NCI-H187 (cell line): ENCODE data around the gene PIP4K2C.

Source experiments
- DNase-seq, 2 experiments: peaks; one replicate each; lab custom pipeline; 2025; lab: John Stamatoyannopoulos, UW

PIP4K2C gene

DNA sequence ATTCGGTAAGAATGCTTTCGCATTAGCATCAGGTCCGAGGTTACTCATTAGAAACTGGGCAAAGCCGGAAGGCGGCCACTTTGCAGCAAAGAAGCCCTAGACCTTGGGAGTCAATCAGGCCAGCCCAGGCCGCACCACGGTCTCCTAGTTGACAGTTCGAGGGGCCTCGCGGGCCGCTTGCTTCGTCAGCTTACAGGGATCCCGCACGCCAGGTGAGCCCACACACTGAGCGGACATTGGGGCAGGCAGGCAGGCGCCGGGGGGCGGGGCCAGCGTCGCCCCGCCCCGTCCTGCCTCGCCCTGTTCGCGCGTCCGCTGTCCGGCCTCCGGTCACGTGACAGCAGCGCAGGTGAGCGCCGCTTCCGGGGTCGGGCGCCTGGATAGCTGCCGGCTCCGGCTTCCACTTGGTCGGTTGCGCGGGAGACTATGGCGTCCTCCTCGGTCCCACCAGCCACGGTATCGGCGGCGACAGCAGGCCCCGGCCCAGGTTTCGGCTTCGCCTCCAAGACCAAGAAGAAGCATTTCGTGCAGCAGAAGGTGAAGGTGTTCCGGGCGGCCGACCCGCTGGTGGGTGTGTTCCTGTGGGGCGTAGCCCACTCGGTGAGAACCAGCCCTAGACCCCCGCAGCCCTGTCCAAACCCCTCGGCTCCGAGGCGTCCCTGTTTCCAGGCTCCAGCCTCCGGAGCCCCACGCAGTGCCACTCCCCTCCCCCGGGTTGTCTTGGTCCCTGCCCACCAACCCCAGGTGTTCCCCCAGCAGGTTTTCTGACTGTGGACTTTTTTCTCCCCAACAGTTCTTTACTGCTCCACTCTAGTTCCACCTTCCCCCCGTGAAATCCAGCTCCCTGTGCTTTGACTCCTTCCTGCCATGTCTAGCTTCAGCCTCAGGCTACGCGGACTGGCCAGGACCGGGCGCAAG, at the start of gene PIP4K2C:
Gene PIP4K2C (plus strand): TSS at position 329 of the 918 bp plus-strand sequence. CDS start 98 bp downstream, at position 427.
- peak; percentile 89 for DNase-seq

DNA sequence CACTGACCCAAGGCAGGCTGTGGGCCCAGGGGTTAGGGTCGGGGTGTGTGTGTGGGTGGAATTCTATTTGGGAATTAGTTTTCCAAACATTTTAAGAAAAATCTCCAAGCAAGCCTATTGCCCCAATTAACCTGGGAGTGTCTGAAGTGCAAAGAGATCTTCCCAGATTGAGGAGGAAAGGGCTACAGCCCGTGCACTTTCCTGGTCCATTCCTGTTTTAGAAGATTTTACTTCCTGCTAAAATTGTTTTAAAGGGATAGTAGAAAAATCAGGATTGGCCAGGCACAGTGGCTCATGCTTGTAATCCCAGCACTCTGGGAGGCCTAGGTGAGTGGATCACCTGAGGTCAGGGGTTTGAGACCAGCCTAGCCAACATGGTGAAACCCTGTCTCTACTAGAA, 49.3 kb upstream of the PIP4K2C start:
- no peak for DNase-seq

DNA sequence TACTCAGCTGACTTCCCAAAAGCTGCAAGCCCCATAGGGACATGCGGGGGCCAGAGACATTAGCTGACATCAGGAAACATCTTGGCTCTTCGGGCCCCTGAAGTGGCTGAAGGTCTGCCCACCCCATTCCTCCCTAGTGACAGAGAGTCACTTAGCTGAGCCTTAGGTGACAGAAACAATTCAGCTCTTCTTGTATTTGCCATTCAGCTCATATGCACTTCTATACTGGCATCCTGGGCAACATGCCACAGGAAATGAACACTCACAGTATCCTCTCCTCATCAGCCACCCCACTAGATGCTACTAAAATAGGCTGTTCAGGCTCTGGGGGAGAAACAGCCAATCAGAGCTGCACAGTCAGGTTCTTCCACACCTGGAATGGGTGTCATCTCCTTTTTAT, 47.4 kb upstream of the PIP4K2C start:
- DNase-seq = no peak

DNA sequence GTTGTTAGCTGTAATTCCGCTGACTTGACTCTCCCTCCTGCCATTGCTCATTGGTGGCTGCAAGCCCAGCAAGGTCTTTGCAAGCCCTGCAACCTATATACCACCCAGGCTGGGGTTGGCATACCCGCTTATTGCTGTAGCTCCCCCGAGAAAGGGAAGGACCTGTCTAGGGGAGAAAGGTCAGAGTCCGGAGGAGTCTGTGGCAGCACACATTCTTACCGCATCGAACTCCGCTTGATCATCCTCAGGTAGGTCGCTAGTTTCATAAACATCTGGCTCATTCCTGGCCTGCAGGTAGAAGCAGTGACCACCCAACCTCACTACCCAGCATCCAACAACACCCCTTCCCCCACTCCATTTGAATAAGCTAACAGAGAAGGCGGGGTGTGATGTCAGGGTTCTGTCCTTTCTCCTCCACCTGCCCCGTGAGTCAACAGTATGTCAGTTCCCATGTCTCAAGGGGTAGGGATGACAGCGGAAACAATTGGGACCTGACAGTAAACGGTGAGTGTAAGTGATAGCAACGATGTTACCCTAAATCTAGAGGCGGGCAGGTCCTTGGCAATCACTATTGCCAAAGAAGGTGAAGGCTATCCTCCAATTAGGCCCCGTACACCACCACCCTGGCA, 45.1 kb upstream of the PIP4K2C start:
- DNase-seq = no peak

DNA sequence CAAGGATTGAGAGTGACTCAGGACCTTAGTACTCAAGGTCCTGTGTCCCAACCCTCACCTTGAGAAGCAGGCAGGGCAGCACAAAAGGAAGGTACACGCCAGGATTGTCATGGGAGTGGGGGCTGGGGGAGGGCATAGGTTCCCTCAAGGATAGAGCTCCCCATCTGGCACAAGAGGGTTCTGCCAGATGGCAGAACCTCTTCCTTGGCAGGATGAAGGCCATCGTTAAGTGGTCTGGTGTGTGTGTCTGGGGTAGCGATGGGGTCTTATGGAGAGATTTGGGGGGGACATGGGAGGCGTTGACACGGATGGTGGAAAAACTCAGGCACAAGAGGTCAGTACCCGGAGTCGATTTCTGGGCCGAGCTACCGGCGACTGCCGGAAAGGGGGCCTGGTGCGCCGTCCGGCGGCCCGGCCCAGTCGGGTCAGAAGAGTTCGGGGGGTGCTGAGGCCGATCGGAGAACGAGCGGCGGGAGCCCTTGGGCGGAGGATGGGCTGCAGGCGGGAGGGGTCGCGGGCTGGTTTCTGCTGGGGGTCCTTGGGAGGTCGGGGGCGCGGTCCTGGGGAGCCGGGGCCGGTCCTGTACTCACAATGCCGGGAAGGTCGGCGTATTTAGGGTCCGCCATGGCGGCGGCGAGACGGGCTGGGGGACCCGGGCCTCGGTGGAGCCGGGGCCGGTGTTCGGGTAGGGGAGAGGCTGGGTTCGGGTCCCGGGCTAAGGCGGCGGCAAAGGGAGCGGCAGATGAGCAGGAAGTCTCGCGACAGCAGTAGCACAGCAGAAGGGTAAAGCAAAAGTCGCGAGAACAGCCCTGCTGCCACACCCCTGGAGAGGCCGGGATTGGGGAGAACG, 44.3 kb upstream of the PIP4K2C start, which contains the start of gene DCTN2:
Gene DCTN2 (minus strand): TSS at position 755 of the 850 bp plus-strand sequence. CDS start 129 bp downstream, at position 626.
- DNase-seq = peak; percentile 83 to 87

DNA sequence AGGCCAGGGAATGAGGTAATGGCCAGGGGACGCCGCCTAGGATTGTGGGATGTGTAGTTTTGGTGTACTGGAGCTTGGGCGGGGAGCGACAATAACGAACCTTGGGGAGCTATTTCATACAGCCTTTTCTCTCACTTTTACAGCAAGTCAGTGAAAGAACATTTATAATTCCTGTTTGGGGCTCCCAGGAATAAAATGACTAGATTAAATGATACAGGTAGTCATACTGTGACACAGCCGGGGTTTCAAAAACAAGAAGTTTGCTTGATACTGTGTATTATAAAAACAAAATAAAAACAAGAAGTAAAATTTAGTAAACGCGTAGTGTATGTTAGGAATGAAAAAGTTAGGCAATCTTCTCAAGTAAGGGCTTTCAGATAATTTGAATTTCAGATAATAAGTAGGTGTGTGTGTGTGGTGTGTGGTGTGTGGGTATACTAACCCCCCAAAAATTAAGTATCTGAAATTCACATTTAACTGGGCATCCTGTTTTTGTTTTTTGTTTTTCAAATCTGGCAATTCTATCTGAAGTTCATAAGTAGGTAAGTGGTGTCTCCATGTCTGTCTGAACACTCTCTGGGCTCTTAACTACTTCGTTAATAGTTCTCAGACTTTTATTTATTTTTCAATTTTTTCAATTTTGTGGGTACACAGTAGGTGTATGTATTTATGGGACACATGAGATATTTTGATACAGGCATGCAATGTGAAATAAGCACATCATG, 43.5 kb upstream of the PIP4K2C start:
- DNase-seq = no peak

DNA sequence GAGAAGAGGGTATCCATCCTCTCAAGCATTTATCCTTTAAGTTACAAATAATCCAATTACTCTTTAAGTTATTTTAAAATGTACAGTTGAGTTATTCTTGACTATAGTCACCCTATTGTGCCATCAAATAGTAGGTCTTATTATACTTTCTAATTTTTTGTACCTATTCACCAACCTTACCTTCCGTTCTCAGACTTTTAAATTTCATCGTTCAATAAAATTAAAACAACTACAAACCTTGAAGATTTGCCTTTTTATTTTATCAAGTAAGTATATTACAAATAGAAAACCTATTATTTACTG, 43.0 kb upstream of the PIP4K2C start:
- DNase-seq = no peak

DNA sequence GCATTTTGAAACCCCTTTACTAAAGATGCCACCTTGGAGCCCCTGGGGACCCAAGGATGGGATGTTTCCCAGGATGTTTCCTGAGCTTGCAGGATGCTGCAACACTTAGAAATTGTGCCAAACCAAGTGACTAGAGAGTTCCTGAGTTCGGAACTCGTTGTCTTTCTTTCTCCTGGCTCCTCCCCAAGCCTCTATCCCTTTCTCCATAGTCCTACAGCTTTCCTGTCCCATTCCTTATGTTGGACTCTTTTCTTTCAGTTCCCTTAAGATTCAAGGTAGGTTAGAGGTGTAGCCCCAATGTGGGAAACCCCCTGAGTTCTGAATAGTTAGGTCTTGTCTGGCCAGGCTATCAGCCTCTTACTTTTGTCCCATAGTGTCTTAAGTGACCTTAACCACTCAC, 42.5 kb upstream of the PIP4K2C start:
- DNase-seq = no peak

DNA sequence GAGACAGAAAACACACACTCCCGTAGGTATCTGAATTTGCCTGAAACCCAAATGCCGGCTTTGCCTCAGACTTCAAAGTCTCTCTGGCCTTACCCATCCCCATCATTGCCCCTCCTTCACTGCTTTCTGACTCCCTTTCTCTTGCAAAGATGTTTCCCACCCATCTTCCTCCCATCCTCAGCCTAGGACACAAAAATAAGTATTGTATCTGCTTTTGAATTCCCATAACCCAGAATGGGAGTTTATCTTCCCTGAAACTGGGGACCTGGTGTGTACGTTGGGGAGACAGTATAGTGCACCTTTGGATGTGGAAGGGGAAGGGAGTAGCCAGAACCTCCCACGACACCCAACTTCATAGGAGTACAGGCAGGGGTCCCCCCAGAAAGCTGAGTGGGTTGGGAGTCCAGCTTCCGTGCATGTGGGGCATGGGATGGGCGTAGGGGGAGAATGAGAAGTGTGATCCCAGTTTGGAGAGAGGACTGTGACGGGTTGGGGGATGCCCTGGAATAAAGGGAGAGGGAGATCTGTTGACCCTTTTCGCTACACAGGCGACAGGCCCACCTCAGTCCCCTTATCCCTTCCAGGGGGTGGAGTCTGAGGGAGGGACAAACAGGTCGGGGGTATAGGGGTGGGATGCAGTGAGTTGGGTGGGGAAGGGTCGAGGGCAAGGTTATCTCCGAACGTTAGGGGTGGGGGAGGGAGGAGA, 41.6 kb upstream of the PIP4K2C start:
- DNase-seq = no peak

DNA sequence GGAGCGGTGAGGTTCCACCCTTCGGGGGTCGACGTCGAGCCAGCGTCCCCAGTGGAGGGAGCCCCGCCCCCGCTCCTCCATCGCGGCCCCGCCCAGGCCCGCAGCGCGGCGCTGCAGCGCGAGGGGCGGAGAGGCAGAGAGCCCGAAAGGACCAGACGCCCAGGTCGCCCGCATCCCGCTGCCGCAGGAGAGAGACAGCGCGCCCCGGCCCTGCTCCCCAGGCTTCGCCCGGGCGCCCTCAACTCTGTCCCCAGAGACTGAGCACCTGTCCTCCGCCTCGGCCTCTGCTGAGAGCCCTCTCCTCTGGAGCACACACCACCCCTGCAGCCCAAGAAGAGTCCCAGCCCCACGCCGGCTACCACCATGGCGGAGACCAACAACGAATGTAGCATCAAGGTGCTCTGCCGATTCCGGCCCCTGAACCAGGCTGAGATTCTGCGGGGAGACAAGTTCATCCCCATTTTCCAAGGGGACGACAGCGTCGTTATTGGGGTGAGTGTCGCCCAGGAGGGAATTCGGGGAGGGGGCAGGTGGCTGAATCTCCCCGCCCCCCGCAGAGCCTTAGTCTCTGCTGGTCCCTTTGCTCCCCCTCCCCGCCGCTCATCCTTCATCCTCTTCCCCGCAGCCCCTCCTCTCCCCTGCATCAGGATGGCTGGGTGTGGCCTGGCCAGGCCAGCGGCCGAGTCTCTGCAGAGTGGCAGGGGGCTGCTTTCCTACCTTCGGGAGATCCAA, 40.9 kb upstream of the PIP4K2C start, which contains the start of gene KIF5A:
Gene KIF5A (plus strand): TSS at position 136 of the 732 bp plus-strand sequence. CDS start 228 bp downstream, at position 364.
- DNase-seq = peak; percentile 34 to 45

DNA sequence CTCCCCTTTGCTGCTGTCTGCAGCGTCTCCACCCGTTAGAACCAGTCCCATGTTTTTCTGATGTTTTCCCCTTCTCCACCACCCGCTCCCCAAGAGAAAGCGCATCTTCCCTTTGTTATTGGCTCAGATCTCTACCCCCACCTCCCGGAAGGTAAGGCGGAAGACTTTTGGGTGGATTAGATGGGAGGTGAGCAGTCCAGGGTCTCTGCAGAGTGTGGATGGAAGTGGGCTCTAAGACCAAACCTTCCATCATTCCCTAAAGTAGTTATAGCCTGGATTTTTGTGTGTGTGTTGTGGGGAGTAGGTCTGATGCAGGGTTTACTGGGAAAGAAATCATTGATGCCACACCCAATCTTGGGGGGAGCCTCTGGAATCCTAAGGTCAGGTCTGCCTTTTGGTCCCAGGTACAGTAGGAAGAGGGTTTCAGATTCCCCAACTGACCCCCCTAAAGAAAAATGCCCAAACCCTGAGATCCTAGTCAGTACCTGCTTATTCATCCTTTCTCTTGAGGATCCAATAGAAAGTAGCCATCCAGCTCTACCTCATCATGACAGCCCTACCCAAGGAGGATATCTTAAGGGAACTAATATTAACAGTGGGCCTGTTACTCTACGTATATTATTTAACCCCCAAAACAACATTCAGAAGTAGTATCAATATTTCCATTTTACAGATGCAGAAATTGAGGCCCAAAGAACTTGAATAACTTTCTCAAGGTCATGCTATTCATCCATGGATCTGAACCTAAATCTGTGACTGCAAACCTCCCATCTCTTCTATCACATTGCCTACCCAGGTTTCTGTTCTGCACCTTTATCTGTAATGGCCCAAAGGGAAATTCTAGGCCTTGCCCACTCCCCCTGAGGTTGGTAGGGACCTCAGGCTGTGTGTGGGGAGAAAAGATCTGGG, 40.1 kb upstream of the PIP4K2C start:
- DNase-seq = no peak

DNA sequence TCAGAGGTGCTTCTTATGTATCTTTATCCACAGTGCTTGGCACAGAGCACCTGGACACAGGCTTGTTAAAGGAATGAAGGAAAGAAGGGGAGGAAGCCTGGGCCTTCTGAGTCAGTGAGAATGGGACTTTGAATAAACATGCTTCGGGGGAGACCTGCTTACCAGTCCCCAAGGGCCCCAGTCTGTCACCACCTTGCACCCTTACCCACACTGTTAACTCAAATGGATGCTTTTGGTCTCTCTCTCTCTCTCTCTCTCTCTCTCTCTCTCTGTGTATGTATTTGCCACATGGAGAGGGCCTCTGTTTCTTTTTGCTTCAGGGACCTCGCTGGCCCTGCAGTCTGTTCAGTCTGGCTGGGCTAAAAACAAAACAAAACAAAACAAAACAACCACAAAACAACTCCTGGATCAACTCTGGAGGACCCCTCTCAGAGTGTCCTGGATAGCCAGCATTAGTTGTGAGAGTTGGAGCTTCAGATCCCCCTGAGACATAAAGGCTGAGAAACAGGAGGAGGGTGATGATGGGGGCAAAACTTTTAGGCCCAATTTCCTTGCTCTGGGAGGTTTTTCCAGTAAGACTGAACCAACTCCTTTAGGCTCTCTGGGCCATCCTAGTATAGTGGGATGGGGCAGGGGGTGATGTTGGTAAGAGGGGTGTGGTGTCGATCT, 39.2 kb upstream of the PIP4K2C start:
- no peak for DNase-seq

DNA sequence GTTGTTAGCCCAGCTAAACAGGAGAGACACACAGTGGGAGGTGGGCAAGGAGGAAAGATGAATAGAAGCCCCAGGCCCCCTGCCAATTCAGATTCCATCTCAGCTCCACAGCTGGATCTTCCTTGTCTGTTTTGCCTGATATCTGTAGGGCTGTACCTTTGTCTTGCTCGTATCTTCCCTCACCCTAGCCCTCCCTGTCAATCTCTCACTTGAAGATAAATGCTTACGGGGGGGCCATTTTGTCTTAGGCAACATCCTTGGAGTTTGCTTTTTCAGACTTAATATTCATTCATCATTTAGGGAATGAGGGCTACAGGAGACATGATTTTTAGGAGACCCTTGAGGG, 38.7 kb upstream of the PIP4K2C start:
- DNase-seq = no peak

DNA sequence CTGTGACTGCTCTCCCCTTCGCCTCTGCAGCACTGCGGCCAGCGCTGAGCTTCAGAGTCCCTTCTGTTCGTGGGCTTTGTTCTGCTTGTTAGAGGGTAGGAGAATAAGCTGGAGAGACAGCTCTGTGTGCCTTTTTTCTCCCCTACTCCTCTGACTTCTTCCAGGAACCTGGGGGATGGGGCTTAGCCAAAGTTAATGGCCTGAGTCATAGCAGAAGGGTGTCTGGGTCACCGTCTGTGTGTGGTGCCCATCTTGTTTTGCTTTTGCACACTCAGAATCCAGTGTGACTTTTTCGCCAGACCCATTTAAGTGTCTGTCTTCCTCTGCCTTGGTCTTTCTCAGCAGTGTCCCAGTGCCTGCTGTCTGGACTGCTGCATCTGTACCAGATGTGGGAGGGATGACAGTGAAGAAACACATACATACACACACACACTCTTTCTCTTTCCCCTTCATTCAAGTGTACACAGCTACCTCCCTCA, 38.1 kb upstream of the PIP4K2C start:
- no peak for DNase-seq

DNA sequence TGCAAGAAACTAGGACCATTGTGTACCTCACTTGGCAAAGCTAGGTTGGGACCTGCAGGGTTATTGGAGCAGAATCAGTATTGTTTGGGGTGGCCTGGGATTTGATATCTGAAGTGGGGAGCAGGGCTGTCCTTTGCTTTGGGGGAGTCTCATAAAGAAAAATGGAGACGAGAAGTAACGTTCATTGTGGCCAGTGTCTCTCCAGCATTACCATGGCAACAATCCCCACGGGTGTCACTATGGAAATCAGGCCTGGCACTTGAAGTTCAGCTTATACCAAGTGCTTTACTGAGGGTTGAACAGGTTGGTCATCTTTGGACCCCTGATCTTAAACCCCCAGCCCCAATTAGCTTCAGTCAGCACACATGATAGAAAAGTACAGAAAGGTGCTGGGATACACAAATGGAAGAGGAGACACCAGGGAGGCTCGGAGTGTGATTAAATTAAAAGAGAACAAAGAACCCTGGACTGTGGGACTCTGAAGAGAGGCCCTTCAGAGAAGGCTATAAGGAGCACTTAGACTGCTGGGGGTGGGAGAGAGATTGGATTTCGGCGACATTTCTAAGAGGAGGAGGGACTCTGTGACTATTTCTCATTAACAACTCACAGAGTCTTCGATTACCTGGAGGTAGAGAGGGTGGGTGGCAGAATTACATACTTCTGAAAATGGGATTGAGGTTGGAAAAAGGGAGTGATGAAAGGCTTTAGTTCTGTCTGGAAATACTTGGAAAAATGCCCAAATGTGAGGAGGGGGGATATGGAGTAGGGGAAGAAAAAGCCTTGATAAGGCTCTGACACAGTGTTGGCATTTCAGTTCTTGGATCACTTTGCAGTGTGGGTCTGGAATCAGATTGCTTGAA, 37.4 kb upstream of the PIP4K2C start:
- peak; percentile 81 to 95 for DNase-seq

DNA sequence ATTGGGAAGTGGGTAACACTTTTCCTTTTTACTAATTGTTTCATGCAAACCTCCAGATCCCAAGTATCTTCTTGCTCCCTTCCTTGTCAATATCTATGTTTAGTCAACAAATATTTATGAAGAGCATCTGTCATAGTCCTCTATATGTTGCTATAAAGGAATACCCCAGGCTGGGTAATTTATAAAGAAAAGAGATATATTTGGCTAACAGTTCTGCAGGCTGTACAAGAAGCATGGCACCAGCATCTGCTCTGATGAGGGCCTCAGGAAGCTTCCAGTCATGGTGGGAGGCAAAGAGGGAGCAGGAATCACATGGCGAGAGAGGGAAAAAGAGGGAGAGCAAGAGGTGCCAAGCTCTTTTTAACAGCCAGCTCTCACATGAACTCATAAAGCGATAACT, 36.5 kb upstream of the PIP4K2C start:
- DNase-seq = no peak

DNA sequence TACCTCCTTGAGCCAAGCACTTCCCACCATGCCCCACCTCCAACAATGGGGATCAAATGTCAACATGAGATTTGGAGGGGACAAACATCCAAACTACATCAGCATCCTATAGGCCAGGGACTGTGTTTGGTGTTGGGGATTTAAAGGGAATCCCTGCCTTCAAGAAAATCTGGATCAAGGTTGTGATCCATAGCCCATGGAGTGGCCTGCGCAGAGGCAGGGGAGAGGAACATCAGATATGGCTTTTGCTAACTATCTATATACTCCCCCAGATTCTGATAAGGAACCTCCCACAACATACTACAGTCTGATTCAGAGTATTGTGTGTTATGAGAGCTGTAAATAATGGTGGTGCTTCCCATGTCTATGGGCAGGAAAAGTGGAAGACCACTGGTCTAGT, 36.1 kb upstream of the PIP4K2C start:
- DNase-seq = no peak

DNA sequence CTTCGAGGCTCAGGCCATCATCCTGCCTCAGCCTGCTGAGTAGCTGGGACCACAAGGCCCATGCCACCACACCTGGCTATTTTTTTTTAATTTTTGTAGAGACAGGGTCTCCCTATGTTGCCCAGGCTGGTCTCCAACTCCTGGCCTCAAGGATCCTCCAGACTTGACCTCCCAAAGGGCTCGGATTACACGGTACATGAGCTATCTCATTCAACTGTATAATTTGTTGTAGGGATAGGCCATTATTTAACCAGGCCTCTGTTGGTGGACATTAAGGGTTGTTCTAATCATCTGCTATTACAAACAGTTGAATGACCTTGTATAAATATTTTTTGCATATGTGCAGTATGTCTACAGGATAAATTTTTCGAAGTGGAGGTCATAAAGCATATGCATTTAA, 32.1 kb upstream of the PIP4K2C start:
- DNase-seq = no peak
